Lower leg skin (tissue), 3 donors: ENCODE measurements around the gene FAM3D.

Experiments used
- POLR2A ChIP-seq, 2 donors: fragments of 450-650 bp; IDR thresholded peaks; one replicate each; pipeline ENCODE4 v1.6.1; 2016 to 2017; ENCODE audit warnings: antibody characterized with exemption in 2 of 2, mild to moderate bottlenecking in 1 of 2, moderate library complexity in 1 of 2
- TF ChIP-seq, protein P1 (sequence below), 3 donors: fragments of 450-650 bp; IDR thresholded peaks; one replicate each; pipeline ENCODE4 v1.5.1; 2016; ENCODE audit warnings: antibody characterized with exemption in 3 of 3, mild to moderate bottlenecking in 3 of 3, moderate library complexity in 2 of 3

DNA sequence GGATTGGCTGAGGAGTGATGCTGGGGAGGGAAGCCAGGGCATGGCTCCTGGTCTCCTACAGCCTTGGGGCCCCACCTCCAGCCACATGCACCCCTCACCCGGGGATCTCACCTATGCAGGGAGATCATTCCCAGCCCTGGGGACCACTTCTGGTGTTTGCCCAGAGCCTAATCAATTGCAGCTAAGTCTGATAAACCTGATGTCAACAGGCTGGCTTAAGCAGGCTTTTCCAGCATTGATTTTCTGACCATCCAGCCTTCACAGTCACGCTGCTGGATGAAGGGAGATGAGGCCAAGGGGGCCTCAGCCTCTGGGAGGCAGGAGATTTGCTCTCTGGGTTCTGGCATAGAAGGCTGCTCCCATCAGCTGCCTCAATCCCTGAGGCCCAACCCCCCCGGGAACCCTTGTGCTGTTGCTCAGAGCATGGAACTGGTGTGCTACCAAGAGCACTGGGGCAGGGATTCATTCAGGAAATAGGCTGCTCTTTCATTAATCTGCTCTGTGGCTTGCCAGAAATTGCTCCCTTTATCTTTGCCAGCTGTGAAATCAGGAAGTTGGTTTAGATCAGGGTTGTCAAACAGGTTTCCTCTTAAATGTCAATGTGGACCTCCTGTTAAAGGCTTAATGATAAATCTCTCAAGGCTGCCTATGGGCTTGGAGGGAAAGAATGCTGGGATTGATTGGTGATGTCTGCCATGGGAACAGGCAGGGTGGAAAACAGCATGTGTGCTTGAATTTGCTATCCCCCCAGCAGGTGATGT lies 19.0 kb downstream of the FAM3D start:
- TF ChIP-seq, protein P1, sequence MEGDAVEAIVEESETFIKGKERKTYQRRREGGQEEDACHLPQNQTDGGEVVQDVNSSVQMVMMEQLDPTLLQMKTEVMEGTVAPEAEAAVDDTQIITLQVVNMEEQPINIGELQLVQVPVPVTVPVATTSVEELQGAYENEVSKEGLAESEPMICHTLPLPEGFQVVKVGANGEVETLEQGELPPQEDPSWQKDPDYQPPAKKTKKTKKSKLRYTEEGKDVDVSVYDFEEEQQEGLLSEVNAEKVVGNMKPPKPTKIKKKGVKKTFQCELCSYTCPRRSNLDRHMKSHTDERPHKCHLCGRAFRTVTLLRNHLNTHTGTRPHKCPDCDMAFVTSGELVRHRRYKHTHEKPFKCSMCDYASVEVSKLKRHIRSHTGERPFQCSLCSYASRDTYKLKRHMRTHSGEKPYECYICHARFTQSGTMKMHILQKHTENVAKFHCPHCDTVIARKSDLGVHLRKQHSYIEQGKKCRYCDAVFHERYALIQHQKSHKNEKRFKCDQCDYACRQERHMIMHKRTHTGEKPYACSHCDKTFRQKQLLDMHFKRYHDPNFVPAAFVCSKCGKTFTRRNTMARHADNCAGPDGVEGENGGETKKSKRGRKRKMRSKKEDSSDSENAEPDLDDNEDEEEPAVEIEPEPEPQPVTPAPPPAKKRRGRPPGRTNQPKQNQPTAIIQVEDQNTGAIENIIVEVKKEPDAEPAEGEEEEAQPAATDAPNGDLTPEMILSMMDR (IDR thresholded peaks at IDR 0.05): no peak
- no peak for TF ChIP-seq POLR2A (IDR thresholded peaks at IDR 0.05)
